HG02938 (cell line): ENCODE results near the gene CAMP.
"Not testable (repeated sequence)": the region's sequence is repeated elsewhere in the genome, so short reads cannot be mapped to it uniquely, and the experiment has no call there.

Experiments
- ATAC-seq: cut with Tn5 transposase; IDR thresholded peaks from one replicate; pipeline ENCODE4 v1.9.1; 2021; ENCODE audit warnings: mild to moderate bottlenecking, moderate library complexity; ENCODE audit not compliant: unreplicated experiment

The CAMP gene

DNA sequence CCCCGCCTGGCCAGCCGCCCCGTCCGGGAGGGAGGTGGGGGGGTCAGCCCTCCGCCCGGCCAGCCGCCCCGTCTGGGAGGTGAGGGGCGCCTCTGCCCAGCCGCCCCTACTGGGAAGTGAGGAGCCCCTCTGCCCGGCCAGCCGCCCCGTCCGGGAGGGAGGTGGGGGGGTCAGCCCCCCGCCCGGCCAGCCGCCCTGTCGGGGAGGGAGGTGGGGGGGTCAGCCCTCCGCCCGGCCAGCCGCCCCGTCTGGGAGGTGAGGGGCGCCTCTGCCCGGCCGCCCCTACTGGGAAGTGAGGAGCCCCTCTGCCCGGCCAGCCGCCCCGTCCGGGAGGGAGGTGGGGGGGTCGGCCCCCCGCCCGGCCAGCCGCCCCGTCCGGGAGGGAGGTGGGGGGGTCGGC lies 11.5 kb upstream of the CAMP start:
- ATAC-seq: not testable (repeated sequence)

DNA sequence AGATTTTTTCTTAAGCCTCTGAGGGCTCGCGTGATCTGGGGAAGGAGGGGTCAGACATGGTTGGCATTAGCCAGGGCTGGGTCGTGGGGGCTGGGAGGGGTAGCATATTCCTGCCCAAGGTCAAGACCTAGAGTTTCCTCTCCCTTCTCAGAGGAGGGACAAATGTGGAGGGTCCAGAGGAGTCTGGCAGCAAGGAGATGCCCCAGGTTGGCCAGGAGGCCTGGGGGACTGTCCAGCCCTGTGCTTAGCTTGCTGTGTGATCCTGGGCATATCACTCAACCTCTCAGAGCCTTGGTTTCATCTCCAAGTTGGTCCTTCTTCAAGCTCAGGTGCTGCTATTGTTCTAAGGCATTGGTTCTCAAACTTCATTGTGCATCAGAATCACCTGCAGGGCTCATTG lies 9.1 kb upstream of the CAMP start:
- no peak for ATAC-seq

DNA sequence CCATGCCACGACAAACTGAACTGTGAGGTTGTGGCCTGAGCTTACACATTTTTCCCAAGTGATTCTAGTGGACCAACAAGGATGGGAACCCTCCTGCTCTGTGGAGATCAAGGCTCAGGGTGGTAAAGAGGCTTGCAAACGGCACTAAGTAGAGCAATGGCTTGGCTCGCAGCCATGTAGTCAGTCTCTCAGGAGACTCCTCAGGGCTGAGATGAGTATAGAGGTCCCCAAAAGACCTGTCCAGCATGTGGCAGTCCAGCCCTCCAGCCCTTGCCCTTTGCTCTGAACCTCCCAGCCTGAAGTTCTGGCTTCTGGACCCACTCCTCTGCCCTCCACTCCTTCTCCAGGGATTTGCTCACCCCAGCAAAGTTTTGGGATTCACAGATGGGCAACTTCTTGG lies 8.3 kb upstream of the CAMP start:
- ATAC-seq: no peak

DNA sequence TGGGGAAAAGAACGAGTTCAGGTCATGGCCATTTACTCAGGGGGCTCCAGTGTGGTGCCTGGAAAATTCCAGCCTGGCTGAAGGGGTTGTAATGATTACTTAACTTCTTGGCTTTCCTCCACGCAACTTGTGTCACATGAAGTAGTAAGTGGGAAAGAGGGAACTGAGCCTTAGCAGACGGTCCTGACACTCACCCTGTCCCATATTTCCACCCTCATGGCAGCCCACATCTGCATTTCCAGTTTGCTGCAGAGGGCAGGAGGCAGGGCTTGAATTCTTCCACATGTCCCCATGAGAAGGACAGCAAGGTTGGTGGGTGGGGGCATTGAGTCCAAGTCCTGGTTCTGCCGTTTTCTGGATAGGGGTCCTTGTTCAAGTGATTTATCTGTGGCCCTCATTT lies 7.8 kb upstream of the CAMP start:
- no peak for ATAC-seq

GRCh38 chr3:48215876-48216275 lies 7.4 kb upstream of the CAMP start:
- no peak for ATAC-seq

DNA sequence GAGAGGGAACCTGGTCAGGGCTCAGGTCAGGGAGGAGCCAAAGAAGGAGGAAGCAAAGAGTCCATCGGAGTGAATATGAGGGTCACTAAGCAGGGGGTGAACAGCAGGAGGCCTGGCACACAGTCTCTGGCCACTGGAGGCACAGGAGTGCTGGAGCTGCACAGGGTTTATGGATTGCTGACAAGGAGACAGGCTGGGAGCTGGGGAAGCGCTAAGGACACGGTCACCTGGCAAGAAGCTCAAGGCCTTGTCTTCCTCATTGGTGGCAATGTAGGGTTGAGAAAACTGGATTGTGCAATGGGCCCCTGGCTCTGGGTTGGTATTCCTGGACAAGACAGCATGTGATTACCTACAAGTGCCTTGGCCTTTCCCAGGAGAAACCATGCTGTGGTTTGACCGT lies 5.8 kb upstream of the CAMP start:
- ATAC-seq: no peak

- ATAC-seq: no peak
Measured at GRCh38 chr3:48218537-48218936, 4.8 kb upstream of the CAMP start.

DNA sequence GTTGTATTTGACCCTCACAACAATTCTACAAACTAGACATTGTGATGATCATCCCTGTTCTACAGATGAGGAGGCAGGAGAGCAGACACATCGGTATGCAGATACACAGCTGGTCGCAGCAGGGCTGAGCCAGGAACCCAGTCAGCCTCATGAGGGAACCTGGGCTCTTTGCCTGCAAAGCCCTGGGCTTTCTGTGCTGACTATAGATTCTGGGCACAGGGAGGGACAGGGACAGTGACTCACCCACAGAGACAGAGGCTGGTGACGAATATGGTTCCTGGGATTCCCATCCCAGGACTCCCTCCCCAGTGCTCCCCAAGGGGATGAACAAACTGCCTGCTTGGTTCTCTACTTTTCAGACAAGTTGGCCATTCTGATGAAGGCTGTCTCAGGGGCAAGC lies 3.8 kb upstream of the CAMP start:
- no peak for ATAC-seq

- ATAC-seq: no peak
Measured at GRCh38 chr3:48220746-48221145, 2.5 kb upstream of the CAMP start.

DNA sequence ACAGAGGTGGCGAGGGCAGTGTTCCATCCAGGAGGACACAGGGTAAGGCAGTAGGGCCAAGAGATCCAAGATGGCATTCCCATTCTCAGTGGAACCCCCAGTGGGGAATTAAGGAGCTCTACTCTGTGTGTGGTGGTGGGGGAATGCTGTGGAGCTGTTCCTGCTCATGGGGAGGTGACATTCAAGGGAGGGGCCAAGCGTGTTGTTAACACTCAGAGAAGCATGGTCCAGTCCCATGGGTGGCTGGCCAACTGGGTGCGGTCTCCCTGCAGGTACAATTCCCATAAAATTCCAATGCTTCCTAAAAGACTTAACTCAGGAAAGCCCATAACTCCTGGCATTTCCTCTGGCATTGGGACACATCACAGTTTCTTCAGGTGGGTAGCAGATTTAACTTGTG lies 2.3 kb downstream of the CAMP start:
- ATAC-seq: no peak

DNA sequence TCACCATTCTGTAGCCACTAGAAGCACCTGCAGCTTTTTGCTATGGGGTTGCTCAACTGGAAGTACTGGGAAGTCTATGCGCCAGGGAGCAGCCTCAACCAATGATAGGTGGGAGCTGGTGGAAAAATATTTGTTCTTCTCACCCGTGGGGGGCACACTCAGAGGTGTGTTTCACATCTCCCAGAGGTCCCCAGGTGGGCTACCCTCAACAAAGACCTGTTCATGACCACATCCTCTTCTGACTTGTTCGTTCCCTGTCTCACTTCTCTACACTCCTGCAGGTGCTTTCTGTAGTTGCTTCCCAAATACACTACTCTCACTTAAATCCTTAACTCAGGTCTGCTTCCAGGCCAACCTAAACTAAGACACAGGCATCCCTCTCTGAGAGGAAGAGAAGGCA lies 3.6 kb downstream of the CAMP start:
- no peak for ATAC-seq

- ATAC-seq: no peak
Measured at GRCh38 chr3:48232232-48232631, 8.9 kb downstream of the CAMP start.

GRCh38 chr3:48232734-48233133 lies 9.4 kb downstream of the CAMP start:
- peak; percentile 51 for ATAC-seq

- ATAC-seq: no peak
Measured at GRCh38 chr3:48233542-48233941, 10.2 kb downstream of the CAMP start.

DNA sequence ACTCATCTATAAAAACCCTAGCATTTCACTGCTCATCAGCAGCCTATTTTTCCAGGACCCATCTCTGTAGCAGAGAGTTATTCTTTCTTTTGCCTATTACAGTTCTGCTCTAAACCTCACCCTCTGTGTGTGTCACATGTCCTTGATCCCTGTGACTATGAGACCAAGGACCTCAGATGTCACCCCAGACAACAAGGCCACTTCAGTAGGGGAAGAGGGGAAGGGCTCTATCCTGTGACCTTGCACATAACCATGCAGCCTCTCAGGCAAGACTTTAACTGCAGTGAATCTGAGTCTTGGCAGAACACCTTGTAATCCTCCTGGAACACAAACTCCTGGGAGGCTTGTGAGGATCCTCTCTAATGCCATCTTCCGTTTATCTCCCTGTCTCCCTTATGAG lies 13.2 kb downstream of the CAMP start:
- no peak for ATAC-seq

DNA sequence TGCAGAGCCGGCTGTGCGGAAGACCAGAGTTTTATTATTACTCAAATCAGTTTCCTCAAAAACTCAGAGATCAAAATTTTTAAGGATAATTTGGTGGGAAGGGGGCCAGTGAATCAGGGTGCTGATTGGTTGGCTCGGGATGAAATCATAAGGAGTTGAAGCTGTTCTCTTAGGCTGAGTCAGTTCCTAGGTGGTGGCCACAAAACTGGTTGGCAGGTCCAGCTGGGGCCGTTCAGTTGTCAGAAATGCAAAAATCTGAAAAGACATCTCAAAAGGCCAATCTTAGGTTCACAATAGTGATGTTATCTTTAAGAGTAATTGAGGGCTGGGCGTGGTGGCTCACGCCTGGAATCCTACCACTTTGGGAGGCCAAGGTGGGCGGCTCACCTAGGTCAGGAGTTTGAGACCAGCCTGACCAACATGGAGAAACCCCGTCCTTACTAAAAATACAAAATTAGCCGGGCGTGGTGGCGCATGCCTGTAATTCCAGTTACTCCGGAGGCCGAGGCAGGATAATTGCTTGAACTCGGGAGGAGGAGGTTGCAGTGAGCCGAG lies 15.3 kb downstream of the CAMP start:
- no peak for ATAC-seq

DNA sequence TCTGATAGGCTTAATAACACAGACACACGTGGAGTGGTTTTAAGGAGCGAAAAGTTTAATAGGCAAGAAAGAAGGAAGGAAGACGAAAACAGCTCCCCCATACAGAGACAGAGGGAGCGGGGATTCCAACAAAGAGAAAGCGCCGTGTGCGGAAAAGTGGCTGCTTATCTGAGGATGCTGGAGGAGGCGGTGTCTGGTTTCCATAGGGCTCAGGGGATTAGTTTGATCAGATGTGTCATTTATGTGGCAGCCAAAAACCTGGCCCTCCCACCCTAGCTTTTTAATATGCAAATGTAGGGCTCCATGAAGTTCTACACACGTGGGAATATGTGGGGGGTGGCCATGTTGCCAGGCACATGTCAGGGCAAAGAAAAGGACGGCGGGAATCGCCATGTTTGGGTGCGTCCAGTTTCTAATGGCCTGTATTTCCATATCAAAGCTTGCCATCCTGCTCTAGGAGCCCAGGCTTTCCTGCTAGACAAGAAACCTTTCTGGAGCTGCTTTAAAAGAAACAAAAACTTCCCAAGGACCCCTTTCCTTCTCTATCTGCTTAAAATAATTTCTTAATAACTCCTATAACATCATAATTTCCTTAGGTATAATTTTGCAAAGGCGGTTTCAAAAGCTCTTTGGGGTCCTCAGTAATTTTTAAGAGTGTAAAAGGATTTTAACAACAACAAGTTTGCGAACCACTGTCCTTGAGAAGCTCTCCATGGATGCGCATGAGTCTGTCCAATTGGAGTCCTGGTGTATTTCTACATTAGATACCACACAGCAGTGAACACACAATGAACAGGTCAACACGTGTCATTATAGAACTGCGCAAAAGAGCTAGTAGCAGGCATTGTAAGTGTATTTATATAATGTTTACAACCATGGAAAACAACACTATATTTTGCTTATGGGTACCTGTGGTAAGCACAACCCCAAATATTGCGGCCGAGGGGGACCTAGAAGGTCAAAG lies 17.0 kb downstream of the CAMP start:
- peak; percentile 4 for ATAC-seq

- ATAC-seq: no peak
Measured at GRCh38 chr3:48241796-48242455, 18.6 kb downstream of the CAMP start.

GRCh38 chr3:48243886-48244285 lies 20.6 kb downstream of the CAMP start:
- ATAC-seq: no peak

DNA sequence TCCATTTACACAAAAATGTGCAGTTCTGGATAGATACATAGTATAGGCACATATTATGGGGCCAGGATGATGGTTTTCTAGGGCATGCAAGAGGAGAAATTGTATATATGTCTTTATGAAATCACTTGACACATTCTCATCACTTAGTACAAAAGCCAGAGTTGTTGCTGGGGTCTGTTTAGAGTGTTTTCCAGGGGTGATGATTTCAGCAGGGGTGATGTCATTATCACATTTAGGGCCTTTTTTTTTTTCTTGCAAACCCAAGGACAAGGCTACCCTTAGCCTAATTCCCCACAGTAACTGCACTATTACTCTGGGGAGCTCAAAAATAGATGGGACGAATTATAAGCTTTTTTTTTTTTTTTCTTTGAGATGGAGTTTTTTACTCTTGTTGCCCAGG lies 21.2 kb downstream of the CAMP start:
- no peak for ATAC-seq

DNA sequence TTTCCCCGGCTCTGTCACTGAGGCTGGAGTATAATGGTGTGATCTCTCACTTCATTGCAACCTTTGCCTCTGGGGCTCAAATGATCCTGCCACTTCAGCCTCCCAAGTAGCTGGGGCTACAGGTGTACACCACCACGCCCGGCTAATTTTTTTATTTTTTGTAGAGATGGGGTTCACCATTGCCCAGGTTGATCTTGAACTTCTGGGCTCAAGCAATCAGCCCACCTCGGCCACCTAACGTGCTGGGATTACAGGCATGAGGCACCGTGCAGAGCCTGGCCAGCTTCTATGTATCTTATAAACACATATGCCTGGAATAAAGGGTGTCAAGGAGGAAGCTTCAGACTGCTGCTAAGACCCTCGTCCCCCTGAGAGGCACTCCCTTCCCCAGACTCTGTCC lies 21.8 kb downstream of the CAMP start:
- no peak for ATAC-seq

GRCh38 chr3:48247401-48247811 lies 24.1 kb downstream of the CAMP start:
- no peak for ATAC-seq
